ENCODE results near the gene RLN1. TPM values are rescaled to one million over a fixed set of nuclear protein-coding genes. Genes with fewer than 3 reads are reported as not detected.
"Not testable (repeated sequence)": the region's sequence is repeated elsewhere in the genome, so short reads cannot be mapped to it uniquely, and the experiment has no call there.

RLN1 gene
- not detected for polyA plus RNA-seq (2013, experiment 1 of 2)
- polyA plus RNA-seq (2013, experiment 2 of 2), result not detected

GRCh38 chr9:5338992-5339981, at the start of gene RLN1:
Gene RLN1, minus strand, starts transcription at chr9:5339876. Its CDS starts 130 bp downstream, at chr9:5339746.
- not testable (repeated sequence) for H3K4me3 ChIP-seq (ENCODE audit: extremely low read depth, insufficient read depth, low read length, poor library complexity, severe bottlenecking); H3K27ac ChIP-seq (ENCODE audit: low read depth, low read length, severe bottlenecking); H3K4me1 ChIP-seq (ENCODE audit: control insufficient read depth, insufficient read depth, low read length, poor library complexity, severe bottlenecking); H3K36me3 ChIP-seq (ENCODE audit: control insufficient read depth, insufficient read depth, low read length); H3K9me3 ChIP-seq (ENCODE audit: control insufficient read depth, low read length)
- 48 to 68% methylated on average over 8 to 12 of the region's 50 CpGs for WGBS, 2 experiments (ENCODE audit: insufficient coverage in 2 of 2)

- 77 to 79% methylated on average over 2 of the region's 3 CpGs for WGBS, 2 experiments (ENCODE audit: insufficient coverage in 2 of 2)
- H3K9me3 ChIP-seq (ENCODE audit: control insufficient read depth, low read length), result no peaks in the 10 kb centered on the region
- H3K36me3 ChIP-seq (ENCODE audit: control insufficient read depth, insufficient read depth, low read length), result no peaks in the 10 kb centered on the region
- peaks cover 18% of the 10 kb centered on the region for H3K4me1 ChIP-seq (ENCODE audit: control insufficient read depth, insufficient read depth, low read length, poor library complexity, severe bottlenecking)
- no peak overlapping the region for H3K4me3 ChIP-seq (ENCODE audit: extremely low read depth, insufficient read depth, low read length, poor library complexity, severe bottlenecking)
- no peak overlapping the region for H3K27ac ChIP-seq (ENCODE audit: low read depth, low read length, severe bottlenecking)
Measured at GRCh38 chr9:5389109-5389732, 49.5 kb upstream of the RLN1 start.

GRCh38 chr9:5388026-5388819, 48.5 kb upstream of the RLN1 start:
- WGBS, 2 experiments (ENCODE audit: insufficient coverage in 2 of 2), result 77 to 82% methylated on average over 2 of the region's 5 CpGs
- H3K36me3 ChIP-seq (ENCODE audit: control insufficient read depth, insufficient read depth, low read length), result no peaks in the 10 kb centered on the region
- no peak overlapping the region for H3K27ac ChIP-seq (ENCODE audit: low read depth, low read length, severe bottlenecking)
- no peaks in the 10 kb centered on the region for H3K9me3 ChIP-seq (ENCODE audit: control insufficient read depth, low read length)
- no peak overlapping the region for H3K4me3 ChIP-seq (ENCODE audit: extremely low read depth, insufficient read depth, low read length, poor library complexity, severe bottlenecking)
- H3K4me1 ChIP-seq (ENCODE audit: control insufficient read depth, insufficient read depth, low read length, poor library complexity, severe bottlenecking), result peaks cover 18% of the 10 kb centered on the region

- Histone ChIP-seq H3K9me3 (ENCODE audit: control insufficient read depth, low read length) (no peaks in the 10 kb centered on the region), H3K4me3 (ENCODE audit: extremely low read depth, insufficient read depth, low read length, poor library complexity, severe bottlenecking) (no peak overlapping the region), H3K27ac (ENCODE audit: low read depth, low read length, severe bottlenecking) (no peak overlapping the region), H3K4me1 (ENCODE audit: control insufficient read depth, insufficient read depth, low read length, poor library complexity, severe bottlenecking) (peaks cover 18% of the 10 kb centered on the region), H3K36me3 (ENCODE audit: control insufficient read depth, insufficient read depth, low read length) (no peaks in the 10 kb centered on the region)
Measured at GRCh38 chr9:5384436-5384835, 44.8 kb upstream of the RLN1 start.

- 53 to 82% methylated on average over 3 of the region's 3 CpGs for WGBS, 2 experiments (ENCODE audit: insufficient coverage in 2 of 2)
- H3K4me3 ChIP-seq (ENCODE audit: extremely low read depth, insufficient read depth, low read length, poor library complexity, severe bottlenecking), result no peak overlapping the region
Measured at GRCh38 chr9:5382479-5382878, 42.8 kb upstream of the RLN1 start.

GRCh38 chr9:5375790-5376477, 36.3 kb upstream of the RLN1 start:
- no peaks in the 10 kb centered on the region for H3K36me3 ChIP-seq (ENCODE audit: control insufficient read depth, insufficient read depth, low read length)
- WGBS, 2 experiments (ENCODE audit: insufficient coverage in 2 of 2), result 93% methylated on average over 4 of the region's 6 CpGs; no CpG with 5 or more reads in 1 of the 2 experiments
- no peak overlapping the region for H3K27ac ChIP-seq (ENCODE audit: low read depth, low read length, severe bottlenecking)
- H3K4me3 ChIP-seq (ENCODE audit: extremely low read depth, insufficient read depth, low read length, poor library complexity, severe bottlenecking), result no peak overlapping the region
- H3K4me1 ChIP-seq (ENCODE audit: control insufficient read depth, insufficient read depth, low read length, poor library complexity, severe bottlenecking), result no peaks in the 10 kb centered on the region
- no peaks in the 10 kb centered on the region for H3K9me3 ChIP-seq (ENCODE audit: control insufficient read depth, low read length)

More at GRCh38 chr9:5382479-5382878, 42.8 kb upstream of the RLN1 start:
- H3K9me3 ChIP-seq (ENCODE audit: control insufficient read depth, low read length), result no peaks in the 10 kb centered on the region
- H3K27ac ChIP-seq (ENCODE audit: low read depth, low read length, severe bottlenecking), result no peak overlapping the region
- no peaks in the 10 kb centered on the region for H3K36me3 ChIP-seq (ENCODE audit: control insufficient read depth, insufficient read depth, low read length)
- H3K4me1 ChIP-seq (ENCODE audit: control insufficient read depth, insufficient read depth, low read length, poor library complexity, severe bottlenecking), result peaks cover 1% of the 10 kb centered on the region

- no peak overlapping the region for H3K4me3 ChIP-seq (ENCODE audit: extremely low read depth, insufficient read depth, low read length, poor library complexity, severe bottlenecking)
- H3K4me1 ChIP-seq (ENCODE audit: control insufficient read depth, insufficient read depth, low read length, poor library complexity, severe bottlenecking), result no peaks in the 10 kb centered on the region
- H3K27ac ChIP-seq (ENCODE audit: low read depth, low read length, severe bottlenecking), result no peak overlapping the region
- no peaks in the 10 kb centered on the region for H3K36me3 ChIP-seq (ENCODE audit: control insufficient read depth, insufficient read depth, low read length)
- no peaks in the 10 kb centered on the region for H3K9me3 ChIP-seq (ENCODE audit: control insufficient read depth, low read length)
- WGBS, 2 experiments (ENCODE audit: insufficient coverage in 2 of 2), result 87 to 100% methylated on average over 1 of the region's 1 CpG
Measured at GRCh38 chr9:5375091-5375490, 35.4 kb upstream of the RLN1 start.

GRCh38 chr9:5364294-5365024, 24.8 kb upstream of the RLN1 start:
- Histone ChIP-seq H3K4me1 (ENCODE audit: control insufficient read depth, insufficient read depth, low read length, poor library complexity, severe bottlenecking) (no peaks in the 10 kb centered on the region), H3K36me3 (ENCODE audit: control insufficient read depth, insufficient read depth, low read length) (no peaks in the 10 kb centered on the region), H3K27ac (ENCODE audit: low read depth, low read length, severe bottlenecking) (no peak overlapping the region), H3K9me3 (ENCODE audit: control insufficient read depth, low read length) (no peaks in the 10 kb centered on the region), H3K4me3 (ENCODE audit: extremely low read depth, insufficient read depth, low read length, poor library complexity, severe bottlenecking) (no peak overlapping the region)
- no CpG with 5 or more reads among the region's 3 CpGs for WGBS, 2 experiments (ENCODE audit: insufficient coverage in 2 of 2)

- no peaks in the 10 kb centered on the region for H3K9me3 ChIP-seq (ENCODE audit: control insufficient read depth, low read length)
- H3K4me1 ChIP-seq (ENCODE audit: control insufficient read depth, insufficient read depth, low read length, poor library complexity, severe bottlenecking), result no peaks in the 10 kb centered on the region
- no peaks in the 10 kb centered on the region for H3K36me3 ChIP-seq (ENCODE audit: control insufficient read depth, insufficient read depth, low read length)
- H3K4me3 ChIP-seq (ENCODE audit: extremely low read depth, insufficient read depth, low read length, poor library complexity, severe bottlenecking), result no peak overlapping the region
- H3K27ac ChIP-seq (ENCODE audit: low read depth, low read length, severe bottlenecking), result no peak overlapping the region
- WGBS, 2 experiments (ENCODE audit: insufficient coverage in 2 of 2), result 90 to 96% methylated on average over 2 to 3 of the region's 3 CpGs
Measured at GRCh38 chr9:5361326-5362010, 21.8 kb upstream of the RLN1 start.

Measured in mesodermal cell (in vitro differentiated cells).